ENCODE data around the gene GNGT2.
A peak's percentile ranks its signal among the peaks of the same experiment; 100 is the strongest.

GNGT2 gene

DNA sequence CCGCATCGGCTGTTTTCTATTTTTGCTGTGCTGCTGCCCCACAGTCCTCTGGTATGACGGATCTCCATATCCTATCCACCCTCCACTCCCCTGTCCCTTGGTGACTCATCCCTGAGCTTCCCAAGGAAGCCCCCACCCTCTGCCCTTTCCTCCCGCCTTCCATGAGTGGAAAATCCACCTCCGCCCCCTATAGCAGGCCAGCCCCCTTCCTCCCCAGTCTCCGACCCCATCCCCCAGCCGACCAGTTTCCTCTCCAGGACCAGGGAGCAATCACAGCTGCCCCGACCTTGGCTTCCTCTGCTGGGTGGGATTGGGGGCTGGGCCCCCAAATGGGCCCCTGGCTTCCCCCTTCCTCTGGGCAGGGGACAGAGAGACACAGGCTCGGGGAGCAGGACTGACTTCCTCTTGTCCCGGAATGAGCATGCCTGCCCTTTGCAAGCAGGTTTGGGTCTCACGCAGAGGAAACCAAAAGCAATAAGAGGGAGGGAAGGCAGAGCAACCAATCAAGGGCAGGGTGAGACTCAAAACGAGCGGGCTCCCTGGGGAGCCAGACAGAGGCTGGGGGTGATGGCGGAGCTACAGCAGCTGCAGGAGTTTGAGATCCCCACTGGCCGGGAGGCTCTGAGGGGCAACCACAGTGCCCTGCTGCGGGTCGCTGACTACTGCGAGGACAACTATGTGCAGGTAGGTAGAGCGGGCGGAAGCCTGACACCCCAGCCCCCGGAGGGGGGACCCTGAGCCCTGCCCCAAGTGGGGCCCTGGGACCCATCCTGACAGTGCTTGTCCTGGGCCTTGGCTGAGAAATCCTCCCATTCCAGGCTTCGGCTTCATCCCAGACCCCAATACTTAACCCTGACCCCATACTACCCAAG lies at the start of gene GNGT2, which contains the start of gene ABI3:
TSS of gene GNGT2 (minus strand) at position 417 of the 872 bp plus-strand sequence. CDS start 3,152 bp downstream, outside the sequence.
TSS of gene ABI3 (plus strand) at position 550 of the 872 bp plus-strand sequence. CDS start at position 568, 18 bp downstream.
- DNase-seq (ENCODE audit: low read depth in 2 of 2), result peak; percentile 46 to 57

- DNase-seq (ENCODE audit: low read depth in 2 of 2), result no peak
Observed at GRCh38 chr17:49259663-49260010, 49.3 kb upstream of the GNGT2 start.

- DNase-seq (ENCODE audit: low read depth in 2 of 2), result no peak
Observed at GRCh38 chr17:49258394-49258793, 48.0 kb upstream of the GNGT2 start.

DNA sequence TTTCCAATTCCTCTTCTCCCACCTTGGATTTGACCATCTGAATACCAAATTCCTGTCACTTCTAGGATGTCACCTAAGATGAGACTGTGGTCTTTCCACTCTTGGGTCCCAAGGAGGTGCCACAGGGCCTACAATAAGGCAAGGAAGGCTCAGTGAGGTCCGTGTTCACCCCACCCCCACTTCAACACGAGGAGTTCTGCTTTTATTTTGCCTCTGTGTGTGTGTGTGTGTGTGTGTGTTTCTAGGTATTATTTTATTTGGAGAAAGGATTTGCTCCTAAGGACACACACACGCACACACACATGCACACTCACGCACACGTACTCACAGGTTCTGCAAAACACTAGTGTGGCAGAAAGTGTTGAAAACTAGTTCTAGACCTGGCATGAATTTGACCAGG lies 44.8 kb upstream of the GNGT2 start:
- no peak for DNase-seq (ENCODE audit: low read depth in 2 of 2)

DNA sequence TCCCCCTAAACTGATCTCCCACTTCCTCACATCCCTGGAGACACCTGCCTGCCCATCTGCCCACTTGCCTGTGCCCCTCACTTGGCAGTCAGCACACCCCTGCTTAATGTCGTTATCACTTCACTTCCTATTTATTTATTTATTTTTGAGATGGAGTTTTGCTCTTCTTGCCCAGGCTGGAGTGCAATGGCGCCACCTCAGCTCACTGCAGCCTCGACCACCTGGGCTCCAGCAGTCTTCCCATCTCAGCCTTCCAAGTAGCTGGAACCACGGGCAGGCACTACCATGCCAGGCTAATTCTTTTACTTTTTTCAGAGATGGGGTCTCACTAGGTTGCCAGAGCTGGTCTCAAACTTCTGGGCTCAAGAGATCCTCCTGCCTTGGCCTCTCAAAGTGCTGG lies 43.7 kb upstream of the GNGT2 start:
- no peak for DNase-seq (ENCODE audit: low read depth in 2 of 2)

GRCh38 chr17:49252148-49252695 lies 41.8 kb upstream of the GNGT2 start:
- DNase-seq (ENCODE audit: low read depth in 2 of 2), result no peak

GRCh38 chr17:49249890-49250522 lies 39.6 kb upstream of the GNGT2 start:
- no peak for DNase-seq (ENCODE audit: low read depth in 2 of 2)

- DNase-seq (ENCODE audit: low read depth in 2 of 2), result no peak
Observed at GRCh38 chr17:49249292-49249794, 39.0 kb upstream of the GNGT2 start.

GRCh38 chr17:49247944-49248343 lies 37.6 kb upstream of the GNGT2 start:
- DNase-seq (ENCODE audit: low read depth in 2 of 2), result no peak

DNA sequence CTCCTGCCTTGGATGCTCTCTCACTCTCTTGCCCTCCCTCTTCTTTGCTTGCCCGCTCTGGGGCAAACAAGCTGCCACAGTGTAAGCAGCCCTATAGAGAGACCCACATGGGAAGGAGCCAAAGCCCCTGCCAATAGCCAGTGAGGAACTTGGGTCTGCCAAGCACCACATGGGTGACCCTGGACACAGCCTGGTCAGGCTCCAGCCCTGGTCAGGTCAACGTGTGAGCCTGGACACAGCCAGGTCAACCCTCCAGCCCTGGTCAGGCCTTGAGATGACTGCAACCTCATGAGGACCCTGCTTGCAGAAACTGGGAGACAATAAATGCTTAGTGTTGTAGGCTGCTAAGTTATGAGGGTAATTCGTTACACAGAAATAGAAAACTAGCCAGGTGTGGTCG lies 34.5 kb upstream of the GNGT2 start:
- no peak for DNase-seq (ENCODE audit: low read depth in 2 of 2)

DNA sequence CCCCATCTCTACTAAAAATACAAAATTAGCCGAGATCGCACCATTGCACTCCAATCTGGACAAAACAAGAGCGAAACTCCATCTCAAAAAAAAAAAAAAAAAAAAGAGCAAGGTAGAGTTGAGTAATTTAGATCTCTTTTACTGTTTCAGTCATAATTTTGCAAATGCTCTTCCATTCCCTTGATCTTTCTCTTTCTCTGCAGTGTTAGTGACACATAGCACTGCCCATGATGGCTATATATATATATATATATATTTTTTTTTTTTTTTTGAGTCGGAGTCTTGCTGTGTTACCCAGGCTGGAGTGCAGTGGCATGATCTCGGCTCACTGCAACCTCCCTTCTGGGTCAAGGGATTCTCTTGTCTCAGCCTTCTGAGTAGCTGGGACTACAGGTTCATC lies 32.4 kb upstream of the GNGT2 start:
- DNase-seq (ENCODE audit: low read depth in 2 of 2), result no peak

DNA sequence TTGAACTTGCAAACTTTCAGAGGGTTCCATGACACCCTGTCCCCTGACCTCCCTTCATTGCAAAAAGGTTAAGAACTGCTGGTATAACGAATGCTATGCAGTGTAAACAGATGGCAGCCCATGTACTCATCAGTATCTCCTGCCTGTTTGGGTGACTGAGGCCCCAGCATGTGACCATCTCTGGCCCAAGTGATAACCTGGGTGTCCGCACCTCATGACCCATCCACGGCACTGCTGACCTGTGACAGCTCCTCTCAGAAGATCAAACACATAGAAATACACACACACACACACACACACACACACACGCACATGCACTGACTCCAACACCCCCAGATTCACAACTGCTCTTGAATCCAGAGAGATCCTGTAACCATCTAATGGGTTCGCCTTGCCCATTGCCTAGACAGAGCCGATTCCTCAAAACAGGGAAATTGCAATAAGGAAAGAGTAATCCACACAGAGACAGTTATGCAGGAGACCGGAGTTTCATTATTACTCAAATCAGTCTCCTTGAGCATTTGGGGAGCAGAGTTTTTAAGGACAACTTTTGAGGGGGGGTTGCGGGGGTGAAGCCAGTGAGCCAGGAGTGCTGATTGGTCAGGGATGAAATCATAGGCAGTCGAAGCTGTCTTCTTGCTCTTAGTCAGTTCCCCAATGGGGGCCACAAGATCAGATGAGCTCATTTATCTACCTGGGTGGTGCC lies 31.5 kb upstream of the GNGT2 start:
- DNase-seq (ENCODE audit: low read depth in 2 of 2), result no peak

DNA sequence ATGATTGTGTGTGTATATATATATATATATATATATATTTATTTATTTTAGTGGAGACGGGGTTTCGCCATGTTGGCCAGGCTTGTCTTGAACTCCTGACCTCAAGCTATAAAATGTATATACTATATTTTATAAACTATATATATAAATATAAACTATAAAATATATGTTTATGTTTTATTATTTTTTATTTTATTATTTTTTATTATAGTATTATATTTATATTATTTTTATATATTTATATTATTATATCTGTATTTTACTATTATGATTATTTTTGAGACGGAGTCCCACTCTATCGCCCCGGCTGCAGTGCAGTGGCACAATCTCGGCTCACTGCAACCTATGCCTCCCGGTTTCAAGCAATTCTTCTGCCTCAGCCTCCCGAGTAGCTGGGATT lies 30.7 kb upstream of the GNGT2 start:
- no peak for DNase-seq (ENCODE audit: low read depth in 2 of 2)

DNA sequence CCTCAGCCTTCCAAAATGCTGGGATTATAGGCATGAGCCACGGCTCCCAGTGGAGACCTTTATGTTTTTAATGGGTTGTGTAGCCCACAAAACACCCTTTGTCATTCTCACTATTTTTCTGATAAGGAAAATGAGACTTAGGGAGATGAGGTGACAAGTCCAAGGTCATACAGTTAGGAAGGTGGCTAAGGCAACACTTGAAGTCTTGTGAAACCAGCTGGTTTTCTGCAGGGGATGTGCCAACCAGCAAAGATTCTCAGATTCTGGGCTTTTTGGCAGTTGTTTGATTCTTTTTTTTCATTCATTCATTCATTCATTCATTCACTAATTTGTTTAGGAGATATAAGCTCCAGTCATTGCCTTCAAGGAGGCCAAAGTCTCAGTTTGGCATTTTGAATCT lies 30.2 kb upstream of the GNGT2 start:
- DNase-seq (ENCODE audit: low read depth in 2 of 2), result no peak

DNA sequence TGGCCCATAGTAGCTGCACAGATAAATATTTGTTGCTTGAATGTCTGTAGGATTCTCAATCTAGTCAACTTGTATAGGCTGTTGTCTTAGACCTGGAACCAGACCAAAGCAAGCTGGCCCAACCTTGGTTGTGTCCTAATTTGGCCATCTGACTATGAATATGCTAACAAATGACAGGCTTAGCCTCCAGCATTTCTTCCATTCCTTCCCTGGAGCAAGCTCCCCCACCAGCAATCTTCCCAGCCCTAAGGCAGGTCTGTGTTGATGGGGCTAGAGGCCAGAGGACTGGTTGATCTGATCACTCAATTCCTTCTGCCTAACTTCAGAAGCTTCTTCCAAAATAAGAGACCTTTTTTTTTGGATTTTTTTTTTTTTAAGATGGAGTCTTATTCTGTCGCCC lies 29.6 kb upstream of the GNGT2 start:
- no peak for DNase-seq (ENCODE audit: low read depth in 2 of 2)

DNA sequence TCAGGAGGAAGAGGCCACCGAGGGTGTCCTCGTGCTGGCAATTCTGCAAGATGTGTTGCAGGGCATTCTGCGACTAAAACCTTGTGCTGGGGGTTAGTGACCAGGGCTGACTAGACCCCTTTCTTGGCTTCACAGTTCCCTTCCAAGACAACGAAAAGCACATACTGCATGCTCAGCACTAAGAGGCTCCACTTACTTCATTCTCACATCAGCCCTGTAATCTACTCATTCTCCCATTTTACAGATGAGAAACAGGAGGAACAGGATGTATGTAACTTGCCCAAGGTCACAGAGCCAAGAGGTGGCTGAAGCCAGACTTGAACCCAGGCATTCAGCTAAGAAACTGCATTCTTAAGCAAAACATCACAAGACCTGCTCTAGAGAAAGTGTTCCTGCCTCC lies 25.5 kb upstream of the GNGT2 start:
- DNase-seq (ENCODE audit: low read depth in 2 of 2), result no peak

GRCh38 chr17:49234509-49235080 lies 24.2 kb upstream of the GNGT2 start:
- DNase-seq (ENCODE audit: low read depth in 2 of 2), result no peak

GRCh38 chr17:49231563-49231894 lies 21.2 kb upstream of the GNGT2 start:
- no peak for DNase-seq (ENCODE audit: low read depth in 2 of 2)

- peak; percentile 73 to 77 for DNase-seq (ENCODE audit: low read depth in 2 of 2)
Observed at GRCh38 chr17:49230636-49231562, 20.5 kb upstream of the GNGT2 start, which contains the start of gene PHOSPHO1. PHOSPHO1 (minus strand) TSS chr17:49230787; CDS start chr17:49226691, 4,096 bp downstream.

DNA sequence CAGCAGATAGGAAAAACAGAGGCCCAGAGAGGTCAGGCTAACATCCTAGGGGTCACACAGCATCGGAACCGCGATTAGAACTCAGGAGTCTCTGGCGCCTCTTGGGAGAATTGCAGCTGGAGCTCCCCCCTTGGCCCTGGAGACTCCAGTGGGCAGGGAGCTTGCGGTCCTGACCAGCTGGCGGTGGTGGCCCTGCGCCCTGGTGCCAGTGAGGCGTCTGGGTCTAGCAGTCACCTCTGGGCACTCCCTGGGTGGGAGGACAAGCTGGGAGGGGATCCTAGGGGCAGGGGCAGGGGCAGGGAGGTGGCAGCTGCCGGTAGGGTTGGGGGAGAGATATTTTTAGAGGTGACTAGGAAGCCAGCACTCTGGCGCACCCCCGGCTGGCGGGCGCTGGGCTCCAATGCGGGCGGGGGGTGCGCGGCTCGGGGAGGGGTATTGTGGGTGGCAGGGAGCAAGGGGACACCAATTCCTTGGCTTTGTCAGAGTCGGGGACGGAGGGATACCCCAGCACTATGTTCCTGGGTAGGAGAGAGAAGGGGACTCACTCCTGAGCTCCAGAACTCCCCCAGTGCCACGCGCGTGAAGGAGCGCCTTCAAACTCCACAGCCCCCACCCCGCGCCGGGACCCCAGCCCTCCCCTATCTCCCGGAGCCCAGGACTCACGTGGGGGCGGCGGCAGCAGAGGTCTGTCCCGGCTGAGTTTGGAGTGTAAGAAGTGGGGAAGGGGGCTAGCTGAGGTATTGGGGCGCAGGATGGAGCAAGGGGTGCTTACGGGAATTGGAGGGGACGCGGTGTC lies 19.6 kb upstream of the GNGT2 start:
- DNase-seq (ENCODE audit: low read depth in 2 of 2), result no peak
